Neural progenitor cell (in vitro differentiated cells): ENCODE results near the gene KRT40. TPM values are rescaled to one million over a fixed set of nuclear protein-coding genes. Genes with fewer than 3 reads are reported as not detected.

Experiments
- DNase-seq: peaks from one replicate; pipeline ENCODE4 v3.0.0-alpha.2; 2016; ENCODE audit warnings: low spot score
- H2AFZ ChIP-seq: fragments of 200-600 bp; sonication (generic); replicated peaks from 2 replicates; pipeline ENCODE4 v1.6.1; 2016; ENCODE audit warnings: antibody characterized with exemption
- H3F3A ChIP-seq: fragments of 200-600 bp; sonication (generic); 2 replicates; pipeline ENCODE4 v1.6.1; 2016; ENCODE audit warnings: antibody characterized with exemption, low read depth
- H3K27ac ChIP-seq: fragments of 200-600 bp; sonication (generic); 2 replicates; pipeline ENCODE4 v1.5.1; 2016; ENCODE audit warnings: mild to moderate bottlenecking
- H3K27me3 ChIP-seq: fragments of 200-600 bp; sonication (generic); 2 replicates; pipeline ENCODE4 v1.6.1; 2016; ENCODE audit warnings: mild to moderate bottlenecking, moderate library complexity
- H3K36me3 ChIP-seq: fragments of 200-600 bp; sonication (generic); 2 replicates; pipeline ENCODE4 v1.5.1; 2016
- H3K4me1 ChIP-seq: fragments of 200-600 bp; sonication (generic); 2 replicates; pipeline ENCODE4 v1.6.1; 2016; ENCODE audit warnings: mixed run types
- H3K4me2 ChIP-seq: fragments of 200-600 bp; sonication (generic); 2 replicates; pipeline ENCODE4 v1.6.1; 2016
- H3K4me3 ChIP-seq: fragments of 200-600 bp; sonication (generic); 2 replicates; pipeline ENCODE4 v1.5.1; 2016
- H3K79me2 ChIP-seq: fragments of 200-600 bp; sonication (generic); 2 replicates; pipeline ENCODE4 v1.6.1; 2016; ENCODE audit warnings: low read depth
- H3K9ac ChIP-seq: fragments of 200-600 bp; sonication (generic); 2 replicates; pipeline ENCODE4 v1.6.1; 2016
- H3K9me3 ChIP-seq: fragments of 200-600 bp; sonication (generic); 2 replicates; pipeline ENCODE4 v1.5.1; 2016; ENCODE audit warnings: low read depth
- H4K20me1 ChIP-seq: fragments of 200-600 bp; sonication (generic); 2 replicates; pipeline ENCODE4 v1.6.1; 2016; ENCODE audit warnings: low read depth
- H3K27ac Mint-ChIP-seq: 3 replicates; pipeline ENCODE4 v1.8.0; 2021; ENCODE audit warnings: mixed read lengths
- H3K27me3 Mint-ChIP-seq: 2 replicates; pipeline ENCODE4 v1.8.0; 2022; ENCODE audit warnings: low read depth, mild to moderate bottlenecking, inconsistent platforms, moderate library complexity, mixed read lengths; ENCODE audit not compliant: insufficient read depth
- H3K36me3 Mint-ChIP-seq: 3 replicates; pipeline ENCODE4 v1.8.0; 2021; ENCODE audit warnings: mixed read lengths
- H3K4me1 Mint-ChIP-seq: 3 replicates; pipeline ENCODE4 v1.8.0; 2021; ENCODE audit warnings: mixed read lengths
- H3K4me3 Mint-ChIP-seq: 3 replicates; pipeline ENCODE4 v1.8.0; 2021; ENCODE audit warnings: mild to moderate bottlenecking, moderate library complexity, mixed read lengths
- H3K9me3 Mint-ChIP-seq: 3 replicates; pipeline ENCODE4 v1.8.0; 2020; ENCODE audit warnings: mixed read lengths
- CTCF ChIP-seq: fragments of 200-600 bp; sonication (generic); IDR thresholded peaks from 2 replicates; pipeline ENCODE4 v1.5.1; 2017; ENCODE audit warnings: antibody characterized with exemption, mild to moderate bottlenecking
- EZH2 ChIP-seq: fragments of 200-600 bp; sonication (generic); IDR thresholded peaks from 2 replicates; pipeline ENCODE4 v1.6.1; 2017; ENCODE audit warnings: antibody characterized with exemption, mild to moderate bottlenecking, moderate library complexity
- EZH2phosphoT487 ChIP-seq: fragments of 200-600 bp; sonication (generic); IDR thresholded peaks from 2 replicates; pipeline ENCODE4 v1.6.1; 2017; ENCODE audit warnings: antibody characterized with exemption
- total RNA-seq: library from RNA; depleted of rRNA; stranded (reverse); fragments of >200 nt; gene quantifications from 2 replicates; pipeline ENCODE4 v1.2.3, GENCODE V29; 2015; ENCODE audit warnings: low replicate concordance

The KRT40 gene
- total RNA-seq, 1 donor from 2014 or later = not detected

DNA sequence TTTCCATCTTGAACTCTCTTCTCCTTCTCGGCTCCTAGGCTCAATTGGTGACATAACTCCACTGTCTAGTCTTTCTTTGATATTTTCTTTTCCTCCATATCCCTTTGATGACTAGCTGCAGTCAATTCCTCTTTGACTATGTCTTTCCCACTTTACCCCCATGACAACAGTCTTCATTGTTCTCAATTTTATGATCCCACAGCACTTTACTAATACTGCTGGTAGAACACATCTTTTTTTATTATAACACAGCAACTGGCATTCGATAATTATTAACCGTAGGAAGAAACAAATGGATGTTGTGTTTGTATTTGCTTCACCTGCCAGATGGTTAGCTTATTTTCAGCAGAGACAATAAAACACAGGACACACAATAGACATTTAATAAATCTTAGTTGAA lies 8.5 kb upstream of the KRT40 start:
- no peaks in the 10 kb centered on the region for H3K9me3 ChIP-seq
- H3K27me3 Mint-ChIP-seq = no peaks in the 10 kb centered on the region
- H3K27me3 ChIP-seq = no peaks in the 10 kb centered on the region
- H3F3A ChIP-seq = no peaks in the 10 kb centered on the region
- no peak overlapping the region for H3K4me2 ChIP-seq
- no peaks in the 10 kb centered on the region for H3K36me3 Mint-ChIP-seq
- H3K27ac Mint-ChIP-seq = no peak overlapping the region
- no peaks in the 10 kb centered on the region for H3K36me3 ChIP-seq
- H3K9me3 Mint-ChIP-seq = no peaks in the 10 kb centered on the region
- no peak overlapping the region for H3K27ac ChIP-seq
- H3K4me1 ChIP-seq = no peaks in the 10 kb centered on the region
- no peak for DNase-seq
- TF ChIP-seq EZH2 (no peak), EZH2phosphoT487 (no peak), CTCF (no peak)
- H2AFZ ChIP-seq = no peak overlapping the region
- no peak overlapping the region for H3K9ac ChIP-seq
- no peaks in the 10 kb centered on the region for H3K79me2 ChIP-seq
- no peak overlapping the region for H3K4me3 ChIP-seq
- peaks cover under 1% of the 10 kb centered on the region for H3K4me1 Mint-ChIP-seq
- H3K4me3 Mint-ChIP-seq = no peak overlapping the region
- H4K20me1 ChIP-seq = no peaks in the 10 kb centered on the region

DNA sequence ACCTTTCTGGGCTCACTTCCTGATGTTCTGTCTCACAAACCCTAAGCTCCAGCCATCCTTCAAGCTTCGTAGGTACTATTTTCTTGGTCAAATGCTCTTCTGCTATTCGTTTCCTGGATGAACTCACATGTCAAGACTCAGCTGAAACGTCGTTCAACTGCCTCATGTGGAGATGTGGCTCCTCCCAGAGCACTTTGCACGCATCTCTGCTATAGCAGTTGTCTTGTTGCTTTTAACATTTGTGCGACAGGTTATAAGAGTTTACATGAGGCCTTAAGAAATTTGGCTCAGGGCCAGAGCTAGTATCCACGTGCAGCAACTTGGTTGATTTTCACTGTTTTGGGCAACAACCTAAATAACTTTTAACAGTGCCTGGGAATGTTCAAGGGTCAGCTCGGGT lies 2.8 kb upstream of the KRT40 start:
- Histone ChIP-seq H3K27ac (no peak overlapping the region), H3K27me3 (no peaks in the 10 kb centered on the region), H3K4me3 (no peak overlapping the region), H3K9ac (no peak overlapping the region), H3K79me2 (no peaks in the 10 kb centered on the region), H3K4me1 (no peaks in the 10 kb centered on the region), H2AFZ (no peak overlapping the region), H3K36me3 (no peaks in the 10 kb centered on the region), H3K4me2 (no peak overlapping the region), H3K9me3 (no peaks in the 10 kb centered on the region), H3F3A (no peaks in the 10 kb centered on the region), H4K20me1 (no peaks in the 10 kb centered on the region)
- no peaks in the 10 kb centered on the region for H3K9me3 Mint-ChIP-seq
- no peak overlapping the region for H3K4me3 Mint-ChIP-seq
- DNase-seq = no peak
- H3K27me3 Mint-ChIP-seq = no peaks in the 10 kb centered on the region
- H3K27ac Mint-ChIP-seq = no peak overlapping the region
- peaks cover 4% of the 10 kb centered on the region for H3K4me1 Mint-ChIP-seq
- TF ChIP-seq EZH2 = no peak
- H3K36me3 Mint-ChIP-seq = no peaks in the 10 kb centered on the region

DNA sequence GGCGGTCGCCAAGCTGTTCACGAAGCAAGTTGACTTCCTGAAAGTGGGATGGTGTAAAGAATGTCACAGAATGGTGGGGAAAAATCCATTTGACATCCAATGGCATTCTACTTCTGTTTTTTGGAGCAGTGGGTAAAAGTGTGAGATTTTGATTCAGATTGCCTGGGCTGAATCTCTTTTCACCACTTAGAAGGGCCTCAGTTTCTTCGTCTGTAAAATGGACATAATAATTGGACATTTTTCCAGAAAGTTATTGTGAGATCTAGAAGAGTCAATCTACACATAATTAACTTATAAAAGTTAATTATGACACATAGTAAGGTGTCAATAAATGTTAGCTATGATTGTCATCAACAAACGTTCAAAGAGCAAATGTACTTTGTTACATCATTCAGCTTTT lies 3.0 kb downstream of the KRT40 start:
- TF ChIP-seq EZH2phosphoT487 (no peak), EZH2 (no peak), CTCF (no peak)
- no peaks in the 10 kb centered on the region for H3K9me3 Mint-ChIP-seq
- no peaks in the 10 kb centered on the region for H3K27me3 ChIP-seq
- H3K4me2 ChIP-seq = no peak overlapping the region
- H3K4me1 Mint-ChIP-seq = peaks cover 15% of the 10 kb centered on the region
- H3K4me1 ChIP-seq = no peaks in the 10 kb centered on the region
- no peak overlapping the region for H2AFZ ChIP-seq
- no peaks in the 10 kb centered on the region for H3F3A ChIP-seq
- no peak for DNase-seq
- no peak overlapping the region for H3K27ac ChIP-seq
- no peaks in the 10 kb centered on the region for H3K79me2 ChIP-seq
- H4K20me1 ChIP-seq = no peaks in the 10 kb centered on the region
- no peaks in the 10 kb centered on the region for H3K27me3 Mint-ChIP-seq
- H3K4me3 ChIP-seq = no peak overlapping the region
- H3K27ac Mint-ChIP-seq = no peak overlapping the region
- no peaks in the 10 kb centered on the region for H3K9me3 ChIP-seq
- no peaks in the 10 kb centered on the region for H3K36me3 ChIP-seq
- H3K4me3 Mint-ChIP-seq = no peak overlapping the region
- no peaks in the 10 kb centered on the region for H3K36me3 Mint-ChIP-seq
- no peak overlapping the region for H3K9ac ChIP-seq

DNA sequence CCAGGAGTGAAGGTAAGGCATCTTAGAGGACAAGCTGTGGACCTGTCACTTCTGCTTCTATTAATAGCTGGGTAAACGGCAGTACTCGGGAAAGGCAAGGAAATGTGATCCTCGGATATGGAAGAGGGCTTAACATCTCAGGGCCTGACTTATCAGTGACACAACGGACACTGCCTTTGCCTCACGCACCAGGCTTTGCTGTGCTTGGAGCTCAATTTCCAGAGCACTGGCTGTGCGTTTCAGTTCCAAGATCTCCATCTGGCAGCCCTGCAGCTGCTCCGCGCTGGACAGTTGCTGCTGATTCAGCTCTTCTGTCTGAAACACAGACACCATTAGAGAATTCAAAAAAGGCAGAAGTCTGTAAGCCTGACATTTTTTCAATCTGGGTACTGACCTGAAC lies 3.5 kb downstream of the KRT40 start:
- Histone ChIP-seq H3K4me2 (no peak overlapping the region), H3F3A (no peaks in the 10 kb centered on the region), H3K79me2 (no peaks in the 10 kb centered on the region), H3K27me3 (no peaks in the 10 kb centered on the region), H3K9ac (no peak overlapping the region), H3K9me3 (no peaks in the 10 kb centered on the region), H3K4me3 (no peak overlapping the region), H4K20me1 (no peaks in the 10 kb centered on the region), H3K27ac (no peak overlapping the region), H3K4me1 (no peaks in the 10 kb centered on the region), H2AFZ (peak overlapping the region; percentile 56), H3K36me3 (no peaks in the 10 kb centered on the region)
- TF ChIP-seq EZH2 (no peak), EZH2phosphoT487 (no peak), CTCF (no peak)
- Mint-ChIP-seq H3K9me3 (no peaks in the 10 kb centered on the region), H3K4me3 (no peak overlapping the region), H3K4me1 (peaks cover 15% of the 10 kb centered on the region), H3K36me3 (no peaks in the 10 kb centered on the region), H3K27ac (no peak overlapping the region), H3K27me3 (no peaks in the 10 kb centered on the region)
- DNase-seq = no peak
